ENCODE results near the gene ZNF780B.
"Not testable (repeated sequence)": the region's sequence is repeated elsewhere in the genome, so short reads cannot be mapped to it uniquely, and the experiment has no call there.

Gene ZNF780B

DNA sequence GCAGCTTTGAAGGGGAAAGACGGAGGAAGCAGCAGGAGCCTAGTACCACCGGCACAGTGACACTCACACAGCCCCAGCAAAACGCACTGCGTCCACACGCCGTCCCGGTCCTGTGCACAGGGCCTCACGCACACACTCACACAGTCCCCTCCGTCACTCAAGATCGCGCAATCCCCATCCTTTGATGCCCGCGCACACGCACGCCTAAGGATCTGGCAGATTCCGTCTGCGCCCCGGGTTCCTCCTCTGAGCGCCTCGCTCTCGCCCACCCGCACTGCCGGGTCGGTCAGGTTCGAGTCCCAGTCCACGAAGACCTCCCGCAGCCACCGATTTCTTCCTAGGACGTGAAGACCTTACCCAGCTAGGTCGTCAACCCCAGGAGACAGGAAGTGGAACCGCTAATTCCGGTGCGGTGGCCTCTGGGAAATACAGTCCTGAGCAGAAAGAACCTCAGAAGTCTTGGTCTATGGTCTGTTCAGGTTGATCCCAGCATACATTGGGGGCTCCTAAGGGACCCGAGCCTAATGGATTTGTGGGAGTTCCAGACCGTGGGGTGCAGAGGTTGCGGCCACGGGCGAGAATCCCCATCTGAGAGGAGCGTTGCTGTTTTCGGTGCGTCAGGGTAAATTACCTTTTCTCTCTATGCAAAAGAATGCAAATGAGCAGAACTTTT lies at the start of gene ZNF780B:
Gene ZNF780B, minus strand, starts transcription at position 400 of the 673 bp plus-strand sequence. CDS start 5,899 bp downstream, outside the sequence.
- peak; percentile 64 for DNase-seq

DNA sequence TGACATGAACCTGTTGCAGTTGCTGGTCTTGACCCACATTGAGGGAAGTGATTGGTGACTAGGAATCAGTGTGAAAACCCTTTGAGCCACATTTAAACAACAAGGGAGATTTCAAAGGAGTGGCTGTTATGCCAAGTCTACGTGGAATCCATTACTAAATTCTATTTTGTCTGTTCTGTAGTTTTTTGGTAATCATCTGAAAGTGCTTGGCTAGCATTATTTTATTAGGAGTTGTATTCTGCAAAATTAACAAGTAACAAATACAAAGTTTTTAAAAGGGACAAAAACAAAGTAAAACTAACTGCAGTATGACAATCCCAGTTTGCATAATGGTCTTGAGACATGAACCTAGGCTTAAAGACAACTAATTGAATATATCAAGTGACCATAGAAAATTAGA lies 48.7 kb upstream of the ZNF780B start:
- no peak for DNase-seq

DNA sequence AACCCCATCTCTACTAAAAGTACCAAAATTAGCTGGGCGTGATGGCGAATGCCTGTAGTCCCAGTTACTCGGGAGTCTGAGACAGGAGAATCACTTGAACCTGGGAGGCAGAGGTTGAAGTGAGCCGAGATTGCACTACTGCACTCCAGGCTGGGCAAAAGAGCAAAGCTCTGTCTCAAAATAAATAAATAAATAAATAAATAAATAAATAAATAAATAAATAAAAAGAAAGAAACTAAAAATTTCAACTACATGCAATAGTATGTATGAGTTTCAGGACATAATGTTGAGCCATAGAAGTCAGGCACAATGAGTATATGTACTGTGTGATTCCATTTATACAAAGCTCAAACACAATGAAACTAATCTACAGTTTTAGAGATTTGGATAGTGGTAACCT lies 47.6 kb upstream of the ZNF780B start:
- DNase-seq, result no peak

DNA sequence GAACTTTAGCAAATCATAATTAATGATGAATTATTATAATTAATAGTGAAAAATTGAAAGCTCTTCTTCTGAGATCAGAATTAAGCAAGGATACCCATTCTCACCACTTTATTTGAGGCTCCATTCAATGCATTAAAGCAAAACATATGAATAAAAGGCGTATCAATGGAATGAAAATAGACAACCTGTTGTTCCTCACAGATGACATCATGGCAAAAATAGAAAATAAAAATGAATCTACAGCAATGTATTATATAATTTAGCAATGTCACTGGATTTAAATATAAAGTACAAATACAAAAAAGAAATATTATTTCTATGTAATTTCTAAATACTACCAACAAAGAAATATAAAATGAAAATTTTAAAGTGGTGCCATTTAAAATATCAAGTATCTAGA lies 45.8 kb upstream of the ZNF780B start:
- no peak for DNase-seq

DNA sequence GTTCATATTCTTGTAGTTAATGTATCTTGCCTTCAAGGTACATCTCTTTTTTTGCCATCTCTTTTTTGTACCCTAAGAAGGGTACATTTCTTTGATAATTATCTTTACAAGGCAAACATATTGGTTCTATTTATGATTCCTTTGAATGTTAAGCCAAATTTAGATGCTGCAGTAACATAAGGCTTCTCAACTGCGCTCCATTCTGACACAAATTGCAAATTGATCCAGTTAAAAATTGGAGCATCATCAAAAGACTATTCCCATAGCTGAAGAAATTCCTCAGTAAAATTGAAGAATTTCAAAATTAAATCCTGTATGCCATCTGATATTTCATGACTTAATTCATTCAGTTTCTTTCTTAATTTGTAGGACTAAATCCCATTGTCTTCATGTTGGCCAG lies 37.4 kb upstream of the ZNF780B start:
- no peak for DNase-seq

DNA sequence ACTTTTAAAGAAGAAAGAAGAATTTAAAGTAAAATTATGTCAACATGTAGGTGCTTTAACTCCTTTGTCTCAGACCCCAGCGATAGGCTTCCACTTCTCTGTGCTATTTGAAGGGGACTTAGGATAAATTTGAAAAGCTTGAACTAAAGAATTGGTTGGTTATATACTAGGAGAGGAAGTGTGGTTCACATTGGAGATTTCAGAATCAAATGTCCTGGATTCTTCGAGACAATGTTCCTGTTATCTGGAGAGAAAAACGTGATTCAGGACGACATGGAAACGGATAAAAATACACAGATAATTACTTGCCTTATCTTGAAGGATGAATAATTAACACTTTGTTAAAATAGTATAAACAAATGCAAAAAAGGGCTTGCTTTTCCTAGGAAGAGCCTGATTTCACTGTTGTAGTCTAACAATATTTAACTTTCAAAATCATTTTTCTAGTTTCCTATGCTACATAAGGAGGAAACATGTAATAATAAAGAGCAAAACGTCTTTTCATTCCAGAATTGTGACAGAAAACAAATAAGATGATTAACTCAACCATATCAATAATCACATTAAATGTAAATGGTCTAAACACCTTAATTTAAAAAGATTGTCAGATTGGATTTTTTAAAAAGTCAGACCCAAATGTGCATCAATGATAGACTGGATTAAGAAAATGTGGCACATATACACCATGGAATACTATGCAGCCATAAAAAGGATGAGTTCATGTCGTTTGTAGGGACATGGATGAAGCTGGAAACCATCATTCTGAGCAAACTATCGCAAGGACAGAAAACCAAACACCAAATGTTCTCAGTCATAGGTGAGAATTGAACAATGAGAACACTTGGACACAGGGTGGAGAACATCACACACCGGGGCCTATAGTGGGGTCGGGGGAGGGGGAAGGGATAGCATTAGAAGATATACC lies 35.4 kb upstream of the ZNF780B start:
- DNase-seq, result no peak

DNA sequence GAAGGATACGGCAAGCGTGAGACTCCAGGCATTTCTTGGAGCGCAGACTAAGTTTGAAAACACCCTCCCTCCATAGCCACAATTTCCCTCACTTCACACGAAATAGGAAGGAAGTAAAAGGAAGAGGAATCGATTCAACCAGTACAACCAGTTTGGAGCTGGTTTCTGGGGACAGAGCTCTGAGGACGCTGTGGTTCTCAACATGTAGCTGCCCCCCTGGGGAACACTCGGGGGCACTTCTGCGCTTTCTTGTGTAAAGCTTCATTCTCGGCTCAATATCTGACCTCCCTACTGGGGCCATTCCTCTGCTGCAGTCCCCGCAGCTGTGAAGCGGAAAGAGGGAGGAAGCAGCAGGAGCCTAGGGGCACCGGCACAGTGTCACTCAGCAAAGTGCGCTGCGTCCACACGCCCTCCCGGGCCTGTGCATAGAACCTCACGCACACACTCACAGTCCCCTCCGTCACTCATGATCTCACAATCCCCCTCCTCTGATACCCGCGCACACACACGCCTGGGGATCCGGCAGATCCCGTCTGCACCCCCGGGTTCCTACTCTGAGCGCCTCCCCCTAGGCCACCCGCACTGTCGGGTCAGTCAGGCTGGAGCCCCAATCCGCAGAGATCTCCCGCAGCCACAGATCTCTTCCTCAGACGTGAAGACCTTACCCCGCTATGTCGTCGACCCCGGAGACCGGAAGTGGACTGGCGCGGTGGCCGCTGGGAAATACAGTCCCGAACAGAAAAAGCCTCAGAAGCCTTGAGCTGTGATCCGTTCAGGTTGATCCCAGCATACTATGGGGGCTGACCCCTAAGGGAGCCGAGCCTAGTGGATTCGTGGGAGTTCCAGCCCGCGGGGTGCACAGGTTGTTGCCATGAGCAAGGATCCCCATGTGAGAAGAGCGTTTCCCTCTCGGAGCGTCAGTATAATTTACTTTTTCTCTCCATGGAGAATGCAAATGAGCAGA lies 34.5 kb upstream of the ZNF780B start, which contains the start of gene ZNF780A:
Gene ZNF780A, minus strand, starts transcription at position 703 of the 964 bp plus-strand sequence. CDS start 6,190 bp downstream, outside the sequence.
- DNase-seq, result peak; percentile 77

DNA sequence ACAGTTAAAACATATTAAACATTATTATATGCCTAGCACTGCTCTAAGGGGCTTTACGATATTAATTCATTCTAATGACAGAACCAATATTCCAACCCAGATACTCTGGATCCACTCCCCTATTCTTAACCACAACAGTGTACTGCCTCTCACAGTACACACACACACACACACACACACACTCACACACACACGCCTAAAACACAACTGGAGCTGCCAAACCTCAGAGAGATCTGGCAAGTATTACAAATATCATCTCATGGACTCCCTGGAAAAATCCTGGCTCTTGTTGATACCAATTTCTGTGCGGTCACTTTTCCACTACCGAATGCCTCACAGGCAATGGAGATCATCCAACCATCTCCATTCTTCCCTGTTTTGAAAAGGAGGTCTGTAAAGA lies 33.4 kb upstream of the ZNF780B start:
- no peak for DNase-seq

DNA sequence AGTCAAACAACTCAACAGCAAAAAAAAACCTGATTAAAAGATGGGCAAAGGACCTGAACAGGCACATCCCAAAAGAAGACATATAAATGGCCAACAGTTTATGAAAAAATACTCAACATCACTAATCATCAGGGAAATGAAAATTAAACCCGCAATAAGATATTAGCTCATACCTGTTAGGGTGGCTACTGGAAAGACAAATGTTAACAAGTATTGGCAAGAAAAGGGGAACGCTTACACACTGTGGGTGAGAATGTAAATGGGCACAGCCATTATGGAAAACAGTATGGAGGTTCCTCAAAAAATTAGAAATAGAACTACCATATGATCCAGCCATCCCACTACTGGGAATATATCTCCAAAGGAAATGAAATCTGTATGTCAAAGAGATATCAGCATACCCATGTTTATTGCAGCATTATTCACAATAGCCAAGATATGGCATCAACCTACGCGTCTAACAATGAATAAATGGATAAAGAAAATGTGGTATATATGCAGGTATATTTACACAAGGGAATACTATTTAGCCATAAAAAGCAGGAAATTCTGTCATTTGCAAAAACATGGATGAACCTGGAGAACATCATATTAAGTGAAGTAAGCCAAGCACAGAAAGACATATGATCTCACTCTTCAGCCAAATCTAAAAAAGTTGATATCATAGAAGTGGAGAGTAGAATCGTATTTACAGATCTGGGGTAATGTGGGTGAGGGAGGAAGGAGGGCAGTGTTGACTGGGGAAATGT lies 32.4 kb upstream of the ZNF780B start:
- no peak for DNase-seq

DNA sequence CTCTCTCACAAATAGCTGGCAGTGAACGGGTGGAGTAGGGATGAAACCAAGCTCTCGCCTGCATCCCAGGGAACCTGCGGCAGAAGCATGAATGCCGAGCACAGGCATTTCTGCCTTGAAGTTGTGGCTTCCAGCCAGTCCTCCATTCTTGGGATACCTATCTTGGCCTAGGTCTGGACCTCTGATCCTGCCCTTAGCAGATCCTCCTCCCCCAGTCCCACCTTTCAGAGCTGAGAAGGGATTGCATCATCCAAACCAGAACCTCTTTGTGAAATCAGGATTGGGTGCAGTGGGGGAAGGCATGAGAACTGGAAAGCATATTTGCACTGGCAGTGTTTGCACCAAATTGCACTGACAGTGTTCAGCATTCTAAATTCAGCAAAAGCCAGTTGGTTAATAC lies 28.9 kb upstream of the ZNF780B start:
- DNase-seq, result no peak

DNA sequence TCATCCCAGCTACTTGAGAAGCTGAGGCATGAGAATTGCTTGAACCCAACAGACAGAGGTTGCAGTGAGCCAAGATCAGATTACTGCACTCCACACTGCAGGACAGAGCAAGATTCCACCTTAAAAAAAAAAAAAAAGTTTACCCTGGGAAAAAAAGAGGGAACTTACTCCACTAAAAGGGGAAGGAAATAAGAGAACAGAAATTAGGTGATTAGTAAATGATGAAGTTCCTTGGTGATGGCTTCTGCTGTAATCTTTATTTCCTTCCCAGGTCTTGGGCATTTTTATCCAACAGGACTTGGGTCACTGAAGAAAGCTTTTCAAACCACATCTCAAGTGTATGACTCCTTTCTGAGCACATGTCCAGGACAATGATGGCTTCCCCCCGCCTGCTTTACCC lies 25.4 kb upstream of the ZNF780B start:
- DNase-seq, result no peak

DNA sequence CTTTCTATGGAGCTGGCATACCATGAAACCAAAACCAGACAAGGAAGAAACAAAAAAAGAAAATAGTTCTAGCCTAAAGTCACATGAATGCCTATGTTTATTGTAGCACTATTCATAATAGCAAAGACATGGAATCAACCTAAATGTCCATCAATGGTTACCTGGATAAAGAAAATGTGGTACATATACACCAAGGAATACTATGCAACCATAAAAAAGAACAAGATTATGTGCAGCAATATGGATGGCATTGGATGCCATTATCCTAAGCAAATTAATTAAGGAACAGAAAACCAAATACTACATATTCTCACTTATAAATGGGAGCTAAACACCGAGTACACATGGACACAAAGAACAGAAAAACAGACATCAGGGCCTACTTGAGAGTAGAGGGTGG lies 24.3 kb upstream of the ZNF780B start:
- no peak for DNase-seq

DNA sequence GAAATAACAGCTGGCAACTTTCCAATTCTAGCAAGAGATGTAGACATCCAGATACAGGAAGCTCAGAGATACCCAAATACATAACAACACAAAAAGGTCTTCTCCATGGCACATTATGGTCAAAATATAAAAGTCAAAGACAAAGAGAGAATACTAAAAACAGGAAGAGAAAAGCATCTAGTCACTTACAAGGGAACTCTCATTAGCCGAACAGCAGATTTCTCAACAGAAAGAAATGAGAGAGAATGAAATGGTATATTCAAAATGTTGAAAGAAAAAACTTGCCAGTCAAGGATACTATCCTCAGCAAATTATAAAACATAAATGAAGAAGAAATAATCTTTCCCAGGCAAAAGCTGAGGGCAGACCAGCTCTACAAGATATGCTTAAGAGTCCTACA lies 22.3 kb upstream of the ZNF780B start:
- no peak for DNase-seq

DNA sequence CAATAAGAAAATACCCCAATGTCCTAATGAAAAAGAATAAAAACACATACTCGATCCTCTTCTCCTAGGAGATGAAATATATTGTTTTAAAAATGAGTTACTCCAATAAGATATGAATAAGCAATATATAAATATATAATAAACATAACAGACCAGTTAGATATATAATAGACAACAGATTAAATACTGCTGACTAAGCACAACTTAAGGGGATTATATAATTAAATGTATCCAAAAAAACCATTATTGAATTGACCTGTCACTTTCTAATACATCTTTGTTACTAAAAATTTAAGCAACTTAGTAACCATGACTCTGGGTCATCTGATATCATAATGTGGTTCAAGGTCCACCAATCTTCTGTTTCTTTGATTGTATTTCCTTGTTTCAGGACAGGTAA lies 14.0 kb upstream of the ZNF780B start:
- DNase-seq, result no peak

DNA sequence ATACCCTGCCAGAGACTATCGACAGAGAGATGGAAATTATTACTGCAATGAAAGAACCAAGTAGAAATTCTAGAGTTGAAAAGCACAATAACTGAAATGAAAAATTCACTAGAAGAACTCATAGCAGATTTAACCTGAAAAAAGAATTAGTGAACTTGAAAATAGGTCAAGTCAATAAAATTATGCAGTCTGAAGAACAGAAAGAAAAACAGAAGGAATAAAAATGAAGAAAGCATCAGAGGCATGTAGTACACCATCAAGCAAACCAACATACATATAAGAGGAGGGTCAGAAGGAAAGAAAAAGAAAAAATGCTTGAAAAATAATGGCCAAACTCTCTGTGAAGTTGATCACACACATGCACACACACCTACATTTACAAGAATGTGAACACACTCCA lies 3.6 kb upstream of the ZNF780B start:
- DNase-seq, result no peak

DNA sequence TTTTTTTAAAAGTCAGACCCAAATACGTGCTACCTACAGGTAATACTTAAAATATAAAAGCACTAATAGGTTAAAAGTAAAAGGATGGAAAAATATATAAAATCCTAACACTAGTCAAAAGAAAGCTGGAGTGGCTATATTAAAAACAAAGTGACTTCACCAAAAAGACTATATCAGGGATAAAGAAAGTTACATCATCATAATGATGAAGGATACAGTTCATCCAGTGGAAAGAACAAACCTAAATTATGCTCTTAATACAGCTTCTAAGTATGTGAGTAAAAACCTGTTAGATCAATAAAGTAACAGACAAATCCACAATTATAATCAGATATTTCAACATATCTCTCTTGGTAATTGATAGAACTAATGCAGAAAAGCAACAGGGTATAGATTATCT lies 1.1 kb upstream of the ZNF780B start:
- DNase-seq, result no peak

DNA sequence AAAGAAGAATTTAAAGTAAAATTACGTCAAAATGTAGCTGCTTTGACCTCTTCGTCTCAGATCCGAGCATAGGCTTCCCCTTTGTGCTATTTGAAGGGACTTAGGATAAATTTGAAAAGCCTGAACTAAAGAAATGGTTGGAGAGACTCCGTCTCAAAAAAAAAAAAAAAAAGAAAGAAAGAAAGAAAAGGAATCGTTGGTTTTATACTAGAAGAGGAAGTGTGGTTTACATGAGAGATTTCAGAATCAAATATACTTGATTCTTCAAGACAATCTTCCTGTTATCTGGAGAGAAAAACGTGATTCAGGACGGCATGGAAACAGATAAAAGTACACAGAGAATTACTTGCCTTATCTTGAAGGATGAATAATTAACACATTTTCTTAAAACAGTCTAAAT lies 474 bp upstream of the ZNF780B start:
- DNase-seq, result no peak

DNA sequence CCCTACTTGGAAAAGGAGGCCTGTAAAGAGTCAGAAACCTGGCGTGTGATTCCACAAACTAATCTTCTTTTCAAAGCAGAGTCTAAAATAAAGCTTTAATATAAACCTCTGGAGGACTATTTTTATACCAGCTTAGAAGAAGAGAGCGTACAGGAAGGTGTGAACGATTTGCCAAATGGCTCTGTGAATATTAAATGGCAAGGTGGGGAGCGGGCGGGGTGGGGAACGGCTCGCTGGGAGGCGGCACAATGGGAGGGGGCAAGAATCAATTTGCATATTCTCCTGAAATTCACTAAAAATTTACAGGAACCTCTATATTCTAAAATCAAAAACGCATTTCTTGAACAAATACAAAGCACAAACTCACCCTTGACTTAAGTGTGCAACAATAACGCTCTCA lies 982 bp downstream of the ZNF780B start:
- no peak for DNase-seq

DNA sequence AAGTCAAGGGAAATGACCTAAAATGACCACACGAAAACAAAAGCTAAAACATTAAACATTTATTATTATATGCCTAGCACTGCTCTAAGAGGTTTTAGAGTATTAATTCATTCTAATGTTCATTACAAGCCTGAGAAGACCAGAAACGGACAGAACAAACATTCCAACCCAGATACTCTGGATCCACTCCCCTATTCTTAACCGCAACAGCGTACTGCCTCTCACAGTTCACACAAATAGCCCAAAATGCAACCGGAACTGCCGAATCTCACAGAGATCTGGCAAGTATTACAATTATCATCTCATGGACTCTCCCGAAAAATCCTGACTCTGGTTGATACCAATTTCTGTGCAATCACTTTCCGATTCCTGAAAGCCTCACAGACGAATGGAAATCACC lies 1.4 kb downstream of the ZNF780B start:
- DNase-seq, result no peak

DNA sequence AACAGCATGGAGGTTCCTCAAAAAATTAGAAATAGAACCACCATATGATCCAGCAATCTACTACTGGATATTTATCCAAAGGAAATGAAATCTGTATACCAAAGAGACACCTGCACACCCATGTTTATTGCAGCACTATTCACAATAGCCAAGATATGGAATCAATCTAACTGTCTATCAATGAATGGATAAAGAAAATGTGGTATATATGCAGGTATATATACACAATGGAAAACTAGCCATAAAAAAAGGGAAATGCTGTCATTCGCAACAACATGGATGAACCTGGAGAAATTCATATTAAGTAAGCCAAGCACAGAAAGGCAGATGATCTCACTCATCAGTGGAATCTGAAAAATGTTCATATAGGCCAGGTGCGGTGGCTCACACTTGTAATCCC lies 2.5 kb downstream of the ZNF780B start:
- DNase-seq, result no peak

DNA sequence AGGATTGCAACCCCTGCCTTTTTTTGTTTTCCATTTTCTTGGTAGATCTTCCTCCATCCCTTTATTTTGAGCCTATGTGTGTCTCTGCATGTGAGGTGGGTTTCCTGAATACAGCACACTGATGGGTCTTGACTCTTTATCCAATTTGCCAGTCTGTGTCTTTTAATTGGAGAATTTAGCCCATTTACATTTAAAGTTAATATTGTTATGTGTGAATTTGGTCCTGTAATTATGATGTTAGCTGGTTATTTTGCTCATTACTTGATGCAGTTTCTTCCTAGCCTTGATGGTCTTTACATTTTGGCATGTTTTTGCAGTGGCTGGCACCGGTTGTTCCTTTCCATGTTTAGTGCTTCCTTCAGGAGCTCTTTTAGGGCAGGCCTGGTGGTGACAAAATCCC lies 14.3 kb downstream of the ZNF780B start:
- not testable (repeated sequence) for DNase-seq

DNA sequence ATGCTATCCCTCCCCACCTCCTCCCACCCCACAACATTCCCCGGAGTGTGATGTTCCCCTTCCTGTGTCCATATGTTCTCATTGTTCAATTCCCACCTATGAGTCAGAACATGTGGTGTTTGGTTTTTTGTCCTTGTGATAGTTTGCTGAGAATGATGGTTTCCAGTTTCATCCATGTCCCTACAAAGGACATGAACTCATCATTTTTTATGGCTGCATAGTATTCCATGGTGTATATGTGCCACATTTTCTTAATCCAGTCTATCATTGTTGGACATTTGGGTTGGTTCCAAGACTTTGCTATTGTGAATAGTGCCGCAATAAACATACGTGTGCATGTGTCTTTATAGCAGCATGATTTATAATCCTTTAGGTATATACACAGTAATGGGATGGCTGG lies 18.0 kb downstream of the ZNF780B start:
- not testable (repeated sequence) for DNase-seq
